ENCODE results near the gene GRHL3. TPM values are rescaled to one million over a fixed set of nuclear protein-coding genes. Genes with fewer than 3 reads are reported as not detected.
A peak's percentile ranks its signal among the peaks of the same experiment; 100 is the strongest.

Gene GRHL3
- polyA plus RNA-seq, 1 experiment = 0.04 TPM

DNA sequence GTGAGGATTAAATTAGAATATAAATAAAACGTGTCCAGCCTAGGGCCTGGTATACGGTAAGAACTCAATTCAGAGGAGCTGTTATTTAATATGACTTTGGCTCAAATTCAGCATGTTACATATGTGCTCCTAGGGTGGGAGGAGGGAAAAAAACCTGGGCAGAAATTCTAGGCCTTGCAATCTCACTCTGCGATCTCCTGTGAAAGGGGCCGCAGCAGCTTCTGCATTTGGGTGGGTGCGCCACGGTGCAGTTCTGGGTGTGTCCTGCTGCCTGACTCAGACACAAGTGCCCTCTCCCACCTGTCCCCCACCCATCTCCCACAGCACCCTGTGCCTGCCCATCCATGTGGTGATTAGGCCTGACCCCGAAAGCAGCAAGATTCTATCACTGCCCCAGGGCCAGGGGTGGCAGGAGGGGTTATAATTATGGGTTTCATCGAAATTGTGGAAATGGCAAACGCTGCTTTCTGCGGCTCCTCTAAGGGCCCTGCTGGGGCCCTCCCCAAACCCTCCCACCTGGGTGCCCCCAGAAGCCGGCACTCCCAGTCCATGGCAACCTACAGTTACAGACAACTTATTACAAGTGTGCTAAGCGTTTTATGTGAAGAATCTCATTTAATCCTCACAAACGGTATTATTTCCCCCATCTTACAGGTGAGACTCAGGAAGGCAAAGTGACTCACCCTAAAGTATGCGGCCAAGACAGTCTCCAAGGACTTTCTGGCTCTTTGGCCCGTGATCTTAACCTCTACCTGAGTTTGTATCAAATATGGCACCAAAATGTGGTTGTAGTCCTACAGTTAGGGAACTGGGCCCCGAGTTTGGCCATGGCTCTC, 25.5 kb upstream of the GRHL3 start:
- Histone ChIP-seq H3K9me3 (ENCODE audit: control insufficient read depth, insufficient read depth, low read length) (no peaks in the 10 kb centered on the region), H3K4me3 (ENCODE audit: low read depth, low read length) (no peak overlapping the region), H3K27ac (ENCODE audit: low read depth, low read length) (peak overlapping the region; percentile 98), H3K27me3 (ENCODE audit: control insufficient read depth, insufficient read depth, low read length) (peaks cover 3% of the 10 kb centered on the region)
- CTCF ChIA-PET = interaction anchor here (1.2 to 1.3 kb wide), 3 partner anchors 28 to 92 kb away, joined by 3 to 5 read pairs (median 3); no protein-coding TSS in a partner anchor
- TF ChIP-seq, protein P1, sequence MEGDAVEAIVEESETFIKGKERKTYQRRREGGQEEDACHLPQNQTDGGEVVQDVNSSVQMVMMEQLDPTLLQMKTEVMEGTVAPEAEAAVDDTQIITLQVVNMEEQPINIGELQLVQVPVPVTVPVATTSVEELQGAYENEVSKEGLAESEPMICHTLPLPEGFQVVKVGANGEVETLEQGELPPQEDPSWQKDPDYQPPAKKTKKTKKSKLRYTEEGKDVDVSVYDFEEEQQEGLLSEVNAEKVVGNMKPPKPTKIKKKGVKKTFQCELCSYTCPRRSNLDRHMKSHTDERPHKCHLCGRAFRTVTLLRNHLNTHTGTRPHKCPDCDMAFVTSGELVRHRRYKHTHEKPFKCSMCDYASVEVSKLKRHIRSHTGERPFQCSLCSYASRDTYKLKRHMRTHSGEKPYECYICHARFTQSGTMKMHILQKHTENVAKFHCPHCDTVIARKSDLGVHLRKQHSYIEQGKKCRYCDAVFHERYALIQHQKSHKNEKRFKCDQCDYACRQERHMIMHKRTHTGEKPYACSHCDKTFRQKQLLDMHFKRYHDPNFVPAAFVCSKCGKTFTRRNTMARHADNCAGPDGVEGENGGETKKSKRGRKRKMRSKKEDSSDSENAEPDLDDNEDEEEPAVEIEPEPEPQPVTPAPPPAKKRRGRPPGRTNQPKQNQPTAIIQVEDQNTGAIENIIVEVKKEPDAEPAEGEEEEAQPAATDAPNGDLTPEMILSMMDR (IDR thresholded peaks at IDR 0.05; ENCODE audit: low read depth, low read length) = no peak
- DNase-seq (ENCODE audit: low read depth, low spot score) = no peak
- POLR2A ChIA-PET = interaction anchor here (1.3 to 1.8 kb wide), 4 partner anchors 9 to 72 kb away, joined by 4 to 9 read pairs (median 7); no protein-coding TSS in a partner anchor

DNA sequence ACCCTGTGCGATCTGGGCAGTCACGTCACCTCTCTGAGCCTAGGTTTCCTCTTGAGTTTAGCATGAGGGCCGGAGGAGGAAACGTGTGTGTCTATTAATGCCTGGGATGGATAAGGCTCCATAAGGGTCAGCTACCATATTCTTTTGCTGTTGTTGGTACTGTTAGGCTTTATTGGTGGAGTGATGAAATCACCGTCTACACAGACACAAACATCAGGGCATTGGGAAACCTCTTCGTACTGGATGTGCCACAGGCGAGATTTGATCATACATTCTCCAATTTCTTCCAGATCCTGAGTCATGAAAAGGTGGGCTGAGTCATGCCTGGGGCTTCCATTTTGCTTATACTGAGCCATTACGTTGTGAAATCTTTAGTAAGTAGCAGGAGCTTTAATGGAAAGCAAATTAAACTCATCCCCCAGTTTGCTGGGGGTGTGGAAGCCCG, 24.9 kb upstream of the GRHL3 start:
- no peaks in the 10 kb centered on the region for H3K9me3 ChIP-seq (ENCODE audit: control insufficient read depth, insufficient read depth, low read length)
- TF ChIP-seq, protein P1 (IDR thresholded peaks at IDR 0.05; ENCODE audit: low read depth, low read length) = no peak
- DNase-seq (ENCODE audit: low read depth, low spot score) = peak; percentile 93
- ChIA-PET CTCF (interaction anchor here (0.8 to 1.6 kb wide), 6 partner anchors 27 to 97 kb away, joined by 3 to 6 read pairs (median 4); no protein-coding TSS in a partner anchor), POLR2A (interaction anchor here (0.6 to 1.8 kb wide), 5 partner anchors 10 to 206 kb away, joined by 4 to 9 read pairs (median 6); no protein-coding TSS in a partner anchor)
- no peak overlapping the region for H3K4me3 ChIP-seq (ENCODE audit: low read depth, low read length)
- peak overlapping the region; percentile 98 for H3K27ac ChIP-seq (ENCODE audit: low read depth, low read length)
- H3K27me3 ChIP-seq (ENCODE audit: control insufficient read depth, insufficient read depth, low read length) = peaks cover 7% of the 10 kb centered on the region

DNA sequence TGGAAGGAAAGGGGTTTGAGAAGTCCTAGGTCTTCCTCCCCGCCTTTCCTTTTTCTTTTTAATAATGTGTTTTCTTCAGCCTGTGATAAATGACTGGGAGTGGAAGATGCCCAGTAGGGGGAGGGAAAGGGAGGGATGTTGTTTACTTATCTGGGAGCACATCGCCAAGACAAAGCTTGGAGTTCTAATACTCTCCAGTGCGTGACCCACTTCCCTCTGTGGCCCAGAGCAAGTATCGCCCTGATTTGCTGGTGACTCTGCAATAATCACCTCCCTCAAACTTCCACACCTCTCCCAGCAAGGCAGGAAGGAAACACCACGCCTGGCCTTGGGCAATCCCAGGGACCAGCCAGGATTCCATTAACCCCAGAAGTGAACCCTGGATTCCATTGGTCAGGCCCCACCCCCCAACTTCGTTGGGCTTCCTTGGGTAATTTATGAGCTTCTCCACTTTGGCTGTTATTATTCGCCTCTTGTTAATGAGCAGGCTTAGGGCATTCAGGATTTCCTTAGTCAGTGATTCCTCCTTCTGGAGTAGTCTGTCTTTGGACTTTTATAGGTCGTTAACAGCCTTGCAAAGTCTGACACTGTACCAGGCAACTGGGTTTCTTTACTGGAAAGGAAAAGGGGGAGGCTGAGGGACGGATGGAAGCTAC, 24.3 kb upstream of the GRHL3 start:
- H3K27ac ChIP-seq (ENCODE audit: low read depth, low read length) = peak overlapping the region; percentile 98
- POLR2A ChIA-PET = interaction anchor here (0.6 to 1.8 kb wide), 5 partner anchors 10 to 205 kb away, joined by 4 to 9 read pairs (median 6); no protein-coding TSS in a partner anchor

DNA sequence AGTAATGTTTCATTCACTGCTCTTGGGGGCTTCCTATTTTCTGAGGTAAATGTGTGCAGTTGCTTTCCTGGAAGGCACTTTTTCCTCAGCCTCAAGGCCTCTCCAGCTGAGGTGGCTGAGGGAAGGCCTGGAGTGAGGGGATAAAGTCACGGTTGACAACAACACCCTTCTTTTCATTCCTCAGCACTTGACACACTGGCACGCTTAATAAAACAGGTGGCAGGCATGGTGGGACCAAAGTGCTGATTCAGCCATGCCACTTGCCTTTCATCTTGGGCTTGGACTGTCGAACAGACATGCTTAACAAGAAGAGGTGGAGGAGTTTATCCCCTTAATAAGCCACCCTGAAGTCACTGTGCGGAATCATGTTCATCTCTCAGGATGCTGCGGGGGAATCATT, 23.6 kb upstream of the GRHL3 start:
- DNase-seq (ENCODE audit: low read depth, low spot score) = no peak
- H3K27ac ChIP-seq (ENCODE audit: low read depth, low read length) = no peak overlapping the region
- TF ChIP-seq, protein P1 (IDR thresholded peaks at IDR 0.05; ENCODE audit: low read depth, low read length) = no peak
- ChIA-PET CTCF (interaction anchor here (1.0 to 1.6 kb wide), 4 partner anchors 9 to 97 kb away, joined by 3 to 6 read pairs (median 4); no protein-coding TSS in a partner anchor), POLR2A (interaction anchor here (1.7 to 1.8 kb wide), 3 partner anchors 11 to 26 kb away, joined by 6 to 9 read pairs (median 8); no protein-coding TSS in a partner anchor)
- no peak overlapping the region for H3K4me3 ChIP-seq (ENCODE audit: low read depth, low read length)
- peaks cover 7% of the 10 kb centered on the region for H3K27me3 ChIP-seq (ENCODE audit: control insufficient read depth, insufficient read depth, low read length)
- H3K9me3 ChIP-seq (ENCODE audit: control insufficient read depth, insufficient read depth, low read length) = no peaks in the 10 kb centered on the region

More for the DNA sequence above, 24.3 kb upstream of the GRHL3 start:
- Histone ChIP-seq H3K9me3 (ENCODE audit: control insufficient read depth, insufficient read depth, low read length) (no peaks in the 10 kb centered on the region), H3K4me3 (ENCODE audit: low read depth, low read length) (no peak overlapping the region; the same call in 1 of the 2 replicates), H3K27me3 (ENCODE audit: control insufficient read depth, insufficient read depth, low read length) (peaks cover 7% of the 10 kb centered on the region)
- TF ChIP-seq, protein P1 (IDR thresholded peaks at IDR 0.05; ENCODE audit: low read depth, low read length) = no peak
- CTCF ChIA-PET = interaction anchor here (0.8 to 1.6 kb wide), 7 partner anchors 10 to 96 kb away, joined by 3 to 6 read pairs (median 4); no protein-coding TSS in a partner anchor
- DNase-seq (ENCODE audit: low read depth, low spot score) = no peak
